Activated naive CD4-positive, alpha-beta T cell treated with anti-CD3 and anti-CD28 coated beads for 36 hours (primary cell): ENCODE measurements around the gene TMEM130. TPM values are rescaled to one million over a fixed set of nuclear protein-coding genes. Genes with fewer than 3 reads are reported as not detected.
A peak's percentile ranks its signal among the peaks of the same experiment; 100 is the strongest.
"Not testable (repeated sequence)": the region's sequence is repeated elsewhere in the genome, so short reads cannot be mapped to it uniquely, and the experiment has no call there.

ENCODE experiments used
- CTCF ChIA-PET: fragments of 350-600 bp; sonication (Branson Sonifier 250); formaldehyde crosslinking; loops from one replicate; lab custom pipeline; 2021; ENCODE audit warnings: antibody characterized with exemption; lab: Charles Lee
- DNase-seq: peaks from one replicate; pipeline ENCODE4 v3.0.0-alpha.2; 2020
- H3K27ac Mint-ChIP-seq: one replicate; pipeline ENCODE4 v1.8.0; 2021; ENCODE audit warnings: mild to moderate bottlenecking, mixed read lengths
- H3K27me3 Mint-ChIP-seq: one replicate; pipeline ENCODE4 v1.8.0; 2021; ENCODE audit warnings: low read depth, mixed read lengths
- H3K36me3 Mint-ChIP-seq: one replicate; pipeline ENCODE4 v1.8.0; 2021; ENCODE audit warnings: low read depth, mixed read lengths
- H3K4me1 Mint-ChIP-seq: one replicate; pipeline ENCODE4 v1.8.0; 2021; ENCODE audit warnings: low read depth, mixed read lengths
- H3K4me3 Mint-ChIP-seq: one replicate; pipeline ENCODE4 v1.8.0; 2021; ENCODE audit warnings: mild to moderate bottlenecking, moderate library complexity, mixed read lengths
- H3K9me3 Mint-ChIP-seq: one replicate; pipeline ENCODE4 v1.8.0; 2021; ENCODE audit warnings: mixed read lengths
- intact Hi-C: fragments of 100-400 bp; cut with micrococcal nuclease; formaldehyde crosslinking; loops from one replicate; pipeline ENCODE4 v1.15.1; 2023
- total RNA-seq, 2 experiments: library from RNA; stranded (reverse); gene quantifications; one replicate each; pipeline ENCODE4 v1.2.3, GENCODE V29; 2021

The TMEM130 gene
- total RNA-seq, 2 experiments from 2014 or later: 0.10 TPM; not detected in 1

DNA sequence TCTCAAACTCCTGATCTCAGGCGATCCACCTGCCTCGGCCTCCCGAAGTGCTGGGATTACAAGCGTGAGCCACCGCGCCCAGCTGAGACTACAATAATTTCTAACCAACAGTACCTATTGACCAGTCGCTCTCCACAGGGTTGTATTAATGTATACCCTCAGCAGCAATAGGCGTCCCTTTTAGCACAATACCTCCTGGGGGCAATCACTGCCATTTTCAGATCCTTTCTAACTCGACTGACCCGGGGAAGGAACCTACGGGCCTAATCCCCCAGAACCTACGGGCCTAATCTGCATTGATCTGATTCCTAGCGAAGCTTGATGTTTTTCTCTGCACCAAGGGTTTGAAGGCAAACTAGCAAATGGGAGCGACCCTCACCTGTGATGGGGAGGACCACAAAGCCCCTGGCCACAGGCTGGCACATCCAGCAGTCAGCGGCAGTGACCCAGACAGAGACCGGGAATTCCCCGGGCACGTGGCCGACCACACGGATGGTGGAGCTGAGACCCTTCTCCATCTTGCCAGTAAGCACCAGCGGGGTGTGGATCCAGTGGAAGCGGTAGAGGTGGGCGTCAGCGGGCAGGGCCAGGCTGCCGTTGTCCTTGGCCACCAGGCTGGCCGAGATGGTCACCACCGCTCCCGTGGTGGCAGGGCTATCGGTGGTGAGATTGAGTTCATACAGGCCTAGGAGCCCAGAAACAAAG lies 6.9 kb downstream of the TMEM130 start:
- no peaks in the 10 kb centered on the region for H3K9me3 Mint-ChIP-seq
- H3K27me3 Mint-ChIP-seq: peaks cover 5% of the 10 kb centered on the region
- no peak overlapping the region for H3K27ac Mint-ChIP-seq
- no peak for DNase-seq
- CTCF ChIA-PET: no interaction called here
- intact Hi-C loops: no loop called here
- H3K36me3 Mint-ChIP-seq: no peaks in the 10 kb centered on the region
- no peaks in the 10 kb centered on the region for H3K4me1 Mint-ChIP-seq
- no peak overlapping the region for H3K4me3 Mint-ChIP-seq

DNA sequence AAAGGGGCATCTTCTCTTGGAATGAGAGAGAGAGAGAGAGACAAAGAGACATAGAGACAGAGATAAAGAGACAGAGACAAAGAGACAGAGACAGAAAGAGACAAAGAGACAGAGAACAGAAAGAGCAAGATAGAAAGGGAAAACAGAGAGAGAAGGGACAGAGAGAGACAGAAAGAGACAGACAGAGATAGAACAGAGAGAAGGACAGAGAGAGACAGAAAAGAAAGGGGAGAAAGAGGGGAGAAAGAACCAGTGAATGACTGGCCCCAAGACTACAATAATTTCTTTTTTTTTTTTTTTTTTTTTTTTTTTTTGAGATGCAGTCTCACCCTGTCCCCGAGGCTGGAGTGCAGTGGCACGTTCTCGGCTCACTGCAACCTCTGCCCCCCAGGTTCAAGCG lies 7.6 kb downstream of the TMEM130 start:
- CTCF ChIA-PET: no interaction called here
- H3K27me3 Mint-ChIP-seq: peaks cover 5% of the 10 kb centered on the region
- H3K27ac Mint-ChIP-seq: no peak overlapping the region
- intact Hi-C loops: no loop called here
- no peak overlapping the region for H3K4me3 Mint-ChIP-seq
- no peaks in the 10 kb centered on the region for H3K9me3 Mint-ChIP-seq
- DNase-seq: no peak
- H3K4me1 Mint-ChIP-seq: no peaks in the 10 kb centered on the region
- H3K36me3 Mint-ChIP-seq: no peaks in the 10 kb centered on the region

DNA sequence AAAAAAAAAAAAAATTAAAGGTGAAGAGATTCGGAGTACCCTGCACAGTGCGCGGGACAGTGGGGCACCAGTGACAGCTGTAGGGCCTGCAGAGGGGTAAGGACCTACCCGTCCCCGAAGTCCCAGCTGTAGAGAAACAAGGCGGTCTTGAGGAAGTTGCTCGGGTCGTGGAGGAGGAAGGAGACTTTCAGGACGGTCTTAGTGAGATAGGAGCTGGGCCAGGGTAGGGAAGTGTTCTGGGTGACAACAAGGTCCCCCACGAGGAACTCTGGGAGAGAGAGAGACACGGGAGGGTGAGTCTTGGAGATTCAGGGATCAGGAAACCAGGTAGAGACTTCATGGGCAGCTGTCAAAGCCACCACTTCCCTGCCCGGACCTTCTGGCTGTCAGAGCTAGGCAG lies 9.7 kb downstream of the TMEM130 start:
- peaks cover 5% of the 10 kb centered on the region for H3K27me3 Mint-ChIP-seq
- H3K36me3 Mint-ChIP-seq: no peaks in the 10 kb centered on the region
- no peaks in the 10 kb centered on the region for H3K4me1 Mint-ChIP-seq
- no peak overlapping the region for H3K27ac Mint-ChIP-seq
- H3K9me3 Mint-ChIP-seq: no peaks in the 10 kb centered on the region
- intact Hi-C loops: no loop called here
- CTCF ChIA-PET: interaction anchor here (0.8 kb wide), 1 partner anchor 28 kb away, joined by 3 read pairs; no protein-coding TSS in a partner anchor
- DNase-seq: no peak
- H3K4me3 Mint-ChIP-seq: no peak overlapping the region

DNA sequence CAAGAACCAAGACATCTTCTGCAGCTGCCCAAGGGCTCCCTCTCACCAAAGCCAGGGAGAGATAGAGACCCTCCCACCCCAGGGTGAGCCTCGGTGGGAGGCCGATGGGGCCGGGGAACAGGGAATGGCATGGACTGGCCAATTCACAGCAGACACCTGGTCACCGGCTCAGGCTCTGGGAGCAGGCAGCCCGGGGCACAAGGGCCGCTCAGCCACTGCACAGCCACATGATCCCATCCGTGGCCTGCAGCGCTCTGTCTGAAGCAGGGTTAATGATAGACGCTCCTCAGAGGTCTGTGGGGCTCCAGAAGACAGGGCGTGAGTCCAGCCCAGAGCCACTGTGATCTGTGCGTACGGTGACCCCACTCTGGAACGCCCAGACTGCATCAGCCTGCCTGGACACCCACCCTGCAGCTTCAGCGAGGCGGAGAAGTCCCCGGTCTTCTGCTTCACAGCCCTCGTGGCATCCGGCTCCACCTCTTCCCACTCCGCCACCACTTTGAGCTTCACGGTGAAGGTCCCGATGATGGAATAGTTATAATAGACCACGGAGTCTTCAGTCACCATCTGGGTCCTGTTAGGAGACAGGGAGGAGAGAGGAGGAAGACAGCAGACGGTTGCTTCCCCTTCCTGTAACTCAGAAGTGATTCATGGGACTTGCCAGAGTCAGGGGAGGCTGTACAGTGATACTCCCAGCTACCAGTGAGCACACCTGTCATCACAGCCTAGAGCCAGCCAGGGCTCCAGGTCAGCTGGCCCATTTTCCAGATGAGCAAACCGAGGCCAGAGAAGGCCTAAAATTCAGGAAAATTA lies 14.0 kb downstream of the TMEM130 start:
- Mint-ChIP-seq H3K9me3 (no peaks in the 10 kb centered on the region), H3K4me1 (no peaks in the 10 kb centered on the region), H3K4me3 (no peak overlapping the region), H3K27ac (no peak overlapping the region), H3K36me3 (no peaks in the 10 kb centered on the region), H3K27me3 (peaks cover 5% of the 10 kb centered on the region)
- intact Hi-C loops: no loop called here
- no peak for DNase-seq
- CTCF ChIA-PET: no interaction called here

DNA sequence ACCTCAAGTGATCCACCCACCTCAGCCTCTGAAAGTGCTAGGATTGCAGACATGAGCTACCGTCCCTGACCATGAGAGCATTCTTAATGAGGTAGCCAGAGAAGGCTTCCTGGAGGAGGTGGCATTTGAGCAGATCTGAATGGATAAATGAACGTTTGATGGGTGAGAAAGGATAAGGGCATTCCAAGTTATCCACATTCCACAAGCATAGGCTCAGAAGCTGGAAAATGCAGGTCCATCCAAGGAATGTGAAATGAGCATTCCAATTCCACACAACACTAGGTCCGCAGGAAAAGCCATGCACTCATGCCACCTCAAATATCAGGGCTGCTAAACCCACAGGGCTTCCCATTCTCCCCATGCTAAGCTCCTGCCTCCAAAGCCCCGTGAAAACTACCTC lies 17.0 kb downstream of the TMEM130 start:
- CTCF ChIA-PET: interaction anchor here (1.7 kb wide), 1 partner anchor 11 kb away, joined by 6 read pairs; no protein-coding TSS in a partner anchor
- no peak for DNase-seq
- Mint-ChIP-seq H3K27me3 (no peaks in the 10 kb centered on the region), H3K4me1 (no peaks in the 10 kb centered on the region), H3K9me3 (no peaks in the 10 kb centered on the region), H3K27ac (no peak overlapping the region), H3K4me3 (no peak overlapping the region), H3K36me3 (no peaks in the 10 kb centered on the region)
- intact Hi-C loops: no loop called here

DNA sequence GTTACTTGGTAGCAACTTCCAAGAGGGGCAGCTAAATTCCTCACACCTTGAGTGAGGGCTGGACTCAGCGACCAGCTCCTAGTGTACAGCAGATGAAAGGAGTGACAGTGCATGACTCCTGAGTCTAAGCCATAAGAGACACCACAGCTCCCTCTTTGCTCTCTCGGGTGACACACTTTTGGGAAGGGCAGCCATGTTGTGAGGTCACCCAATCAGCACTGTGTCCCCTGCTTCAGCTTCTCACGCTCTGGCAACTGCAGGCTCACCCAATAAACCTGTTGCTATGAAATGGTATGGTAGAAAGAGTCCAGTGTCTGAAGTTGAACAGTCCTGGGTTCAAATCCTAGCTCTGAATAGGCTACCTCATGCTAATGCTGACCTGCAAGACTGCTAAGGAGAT lies 20.9 kb downstream of the TMEM130 start:
- no peak for DNase-seq
- CTCF ChIA-PET: no interaction called here
- H3K9me3 Mint-ChIP-seq: no peaks in the 10 kb centered on the region
- H3K36me3 Mint-ChIP-seq: no peaks in the 10 kb centered on the region
- intact Hi-C loops: no loop called here
- no peaks in the 10 kb centered on the region for H3K27me3 Mint-ChIP-seq
- no peak overlapping the region for H3K4me3 Mint-ChIP-seq
- no peaks in the 10 kb centered on the region for H3K4me1 Mint-ChIP-seq
- H3K27ac Mint-ChIP-seq: no peak overlapping the region

DNA sequence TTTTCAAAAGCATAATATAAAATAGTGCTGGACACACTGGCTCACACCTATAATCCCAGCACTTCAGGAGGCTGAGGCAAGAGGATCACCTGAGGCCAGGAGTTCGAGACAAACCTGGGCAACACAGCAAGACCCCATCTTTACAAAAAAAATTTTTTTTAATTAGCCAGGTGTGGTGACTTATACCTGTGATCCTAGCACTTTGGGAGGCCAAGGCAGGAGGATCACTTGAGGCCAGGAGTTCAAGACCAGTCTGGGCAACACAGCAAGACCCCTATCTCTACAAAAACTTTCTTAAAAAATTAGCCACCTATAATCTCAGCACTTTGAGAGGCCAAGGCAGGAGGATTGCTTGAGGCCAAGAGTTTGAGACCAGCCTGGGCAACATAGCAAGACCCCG lies 27.3 kb downstream of the TMEM130 start:
- DNase-seq, H3K4me3 Mint-ChIP-seq, intact Hi-C loops, H3K36me3 Mint-ChIP-seq, H3K27me3 Mint-ChIP-seq, H3K9me3 Mint-ChIP-seq, H3K27ac Mint-ChIP-seq, H3K4me1 Mint-ChIP-seq: not testable (repeated sequence)
- CTCF ChIA-PET: interaction anchor here (0.7 to 4.1 kb wide), 9 partner anchors 11 to 435 kb away, joined by 3 to 46 read pairs (median 6); partner anchors contain the start of gene TMEM130

DNA sequence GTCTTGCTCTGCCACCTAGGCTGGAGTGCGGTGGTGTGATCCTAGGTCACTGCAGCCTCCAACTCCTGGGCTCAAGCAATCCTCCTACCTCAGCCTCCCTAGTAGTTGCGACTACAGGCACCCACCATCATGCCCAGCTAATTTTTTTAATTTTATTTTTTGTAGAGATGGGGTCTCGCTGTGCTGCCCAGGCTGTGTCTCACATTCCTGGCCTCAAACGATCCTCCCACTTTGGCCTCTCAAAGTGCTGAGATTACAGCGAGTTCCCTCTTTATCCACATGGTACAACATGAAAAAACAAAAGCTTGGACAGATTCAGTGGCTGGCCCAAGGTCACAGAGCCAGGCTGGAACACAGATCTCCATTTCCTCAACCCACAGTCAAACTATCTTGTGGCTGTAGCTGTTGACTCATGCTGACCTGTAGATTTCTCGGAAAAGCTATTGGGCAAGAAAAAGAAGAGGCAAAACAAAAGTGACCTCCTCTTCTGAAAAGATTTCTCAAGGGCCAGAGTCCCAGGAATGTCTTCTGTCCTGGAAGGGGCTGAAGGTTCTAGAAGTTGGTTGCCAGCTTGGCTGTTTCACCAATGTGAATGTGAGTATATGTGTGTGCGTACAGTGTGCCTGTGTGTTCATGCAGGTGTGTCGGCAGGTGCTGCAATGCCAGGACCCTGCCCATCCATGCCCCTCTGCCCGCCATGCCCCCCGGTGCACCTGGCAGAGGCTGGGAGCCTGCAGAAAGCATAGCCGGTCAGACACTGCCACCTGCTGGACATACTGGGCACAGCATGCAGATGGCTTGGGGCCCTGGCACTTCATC lies 28.4 kb downstream of the TMEM130 start:
- Mint-ChIP-seq H3K9me3 (no peaks in the 10 kb centered on the region), H3K4me3 (no peak overlapping the region), H3K27me3 (peaks cover 2% of the 10 kb centered on the region), H3K36me3 (no peaks in the 10 kb centered on the region), H3K4me1 (no peaks in the 10 kb centered on the region), H3K27ac (no peak overlapping the region)
- peak; percentile 79 for DNase-seq
- CTCF ChIA-PET: interaction anchor here (0.6 to 4.1 kb wide), 23 partner anchors 10 to 474 kb away, joined by 3 to 46 read pairs (median 4); partner anchors contain the start of gene TMEM130
- intact Hi-C loops: loop anchor here (1.0 kb wide), 2 partner anchors 96 to 408 kb away; no protein-coding TSS in a partner anchor

DNA sequence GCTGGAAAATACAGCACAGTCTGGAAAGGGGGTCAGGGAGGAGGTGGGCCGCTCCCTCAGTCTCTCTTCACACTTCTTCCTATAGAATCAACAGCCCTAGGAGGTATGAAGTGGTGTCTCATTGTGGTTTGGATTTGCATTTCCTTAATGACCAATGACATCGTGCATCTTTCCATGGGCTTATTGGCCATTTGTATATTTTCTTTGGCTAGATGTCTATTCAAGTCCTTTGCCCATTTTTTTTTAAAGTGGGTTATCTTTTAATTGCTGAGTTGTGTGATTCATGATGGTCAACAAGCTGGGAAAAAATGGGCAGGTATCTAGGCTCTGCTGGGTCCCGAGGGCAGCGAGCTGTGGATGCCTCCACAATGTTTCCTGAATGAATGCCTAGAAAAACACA lies 29.1 kb downstream of the TMEM130 start:
- H3K36me3 Mint-ChIP-seq: no peaks in the 10 kb centered on the region
- no peak overlapping the region for H3K27ac Mint-ChIP-seq
- DNase-seq: no peak
- peaks cover 2% of the 10 kb centered on the region for H3K27me3 Mint-ChIP-seq
- H3K4me1 Mint-ChIP-seq: no peaks in the 10 kb centered on the region
- no peak overlapping the region for H3K4me3 Mint-ChIP-seq
- CTCF ChIA-PET: interaction anchor here (0.6 to 4.1 kb wide), 18 partner anchors 9 to 480 kb away, joined by 3 to 46 read pairs (median 6); partner anchors contain the start of gene TMEM130
- intact Hi-C loops: loop anchor here (1.0 kb wide), 2 partner anchors 95 to 407 kb away; no protein-coding TSS in a partner anchor
- no peaks in the 10 kb centered on the region for H3K9me3 Mint-ChIP-seq

DNA sequence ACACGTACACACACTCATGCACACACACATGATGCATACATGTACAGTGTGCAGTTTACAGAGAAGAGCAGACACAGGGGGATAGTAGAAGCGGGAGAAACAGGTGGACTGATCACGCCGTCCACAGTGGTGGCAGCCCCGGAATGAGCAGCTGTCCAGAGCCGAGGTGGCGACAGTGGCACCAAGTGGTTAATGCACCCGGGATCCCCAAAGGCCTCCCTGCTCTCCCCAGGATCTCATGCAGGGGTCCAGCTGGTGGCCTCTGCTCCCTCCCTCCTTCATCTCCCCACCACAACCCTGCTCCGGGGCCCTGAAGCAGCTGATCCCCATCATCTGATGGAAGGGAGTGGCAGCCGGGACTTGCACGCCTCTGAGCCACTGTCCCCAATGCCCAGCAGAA lies 29.7 kb downstream of the TMEM130 start:
- Mint-ChIP-seq H3K9me3 (no peaks in the 10 kb centered on the region), H3K36me3 (no peaks in the 10 kb centered on the region), H3K27ac (no peak overlapping the region), H3K4me1 (no peaks in the 10 kb centered on the region), H3K27me3 (peaks cover 2% of the 10 kb centered on the region), H3K4me3 (no peak overlapping the region)
- CTCF ChIA-PET: interaction anchor here (0.6 to 4.1 kb wide), 8 partner anchors 8 to 481 kb away, joined by 3 to 46 read pairs (median 8); no protein-coding TSS in a partner anchor
- intact Hi-C loops: no loop called here
- DNase-seq: no peak

DNA sequence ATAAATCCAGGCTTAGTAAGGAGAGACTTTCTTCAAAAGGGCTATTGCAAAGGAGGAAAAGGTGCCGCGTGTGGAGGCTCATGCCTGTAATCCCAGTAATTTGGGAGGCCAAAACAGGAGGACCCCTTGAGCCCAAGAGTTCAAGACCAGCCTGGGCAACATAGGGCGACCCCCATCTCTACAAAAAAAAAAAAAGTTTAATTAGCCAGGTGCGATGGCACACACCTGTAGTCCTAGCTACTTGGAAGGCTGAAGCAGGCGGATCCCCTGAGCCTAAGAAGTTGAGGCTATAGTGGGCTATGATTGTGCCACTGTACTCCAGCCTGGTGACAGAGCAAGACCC lies 32.2 kb downstream of the TMEM130 start:
- intact Hi-C loops: loop anchor here (1.0 kb wide), 1 partner anchor 404 kb away; no protein-coding TSS in a partner anchor
- no peaks in the 10 kb centered on the region for H3K4me1 Mint-ChIP-seq
- H3K4me3 Mint-ChIP-seq: no peak overlapping the region
- CTCF ChIA-PET: interaction anchor here (0.9 to 1.3 kb wide), 3 partner anchors 15 to 405 kb away, joined by 3 to 7 read pairs (median 3); no protein-coding TSS in a partner anchor
- no peak for DNase-seq
- H3K9me3 Mint-ChIP-seq: no peaks in the 10 kb centered on the region
- H3K36me3 Mint-ChIP-seq: no peaks in the 10 kb centered on the region
- peaks cover 2% of the 10 kb centered on the region for H3K27me3 Mint-ChIP-seq
- no peak overlapping the region for H3K27ac Mint-ChIP-seq
